Measurements from ENCODE around the gene POLR3GL.
A peak's percentile ranks its signal among the peaks of the same experiment; 100 is the strongest.
"Not testable (repeated sequence)": the region's sequence is repeated elsewhere in the genome, so short reads cannot be mapped to it uniquely, and the experiment has no call there.

POLR3GL gene

GRCh38 chr1:145964328-145965118 is at the start of gene POLR3GL, which contains the start of gene ANKRD34A:
Gene POLR3GL (plus strand): TSS chr1:145964690. CDS start chr1:145974866, 10,176 bp downstream.
Gene ANKRD34A (minus strand): TSS chr1:145964575. CDS start chr1:145961759, 2,816 bp downstream.
- peak; percentile 96 for DNase-seq (ENCODE audit: low read depth, low spot score)

- DNase-seq (ENCODE audit: low read depth, low spot score) = no peak
Observed at GRCh38 chr1:145916745-145917144, 47.7 kb upstream of the POLR3GL start.

- DNase-seq (ENCODE audit: low read depth, low spot score) = no peak
Observed at GRCh38 chr1:145917595-145917994, 46.9 kb upstream of the POLR3GL start.

GRCh38 chr1:145918144-145918991 is 46.1 kb upstream of the POLR3GL start, which contains the start of gene PEX11B:
Gene PEX11B (minus strand): TSS chr1:145918717. CDS start chr1:145918688, 29 bp downstream.
- peak; percentile 95 for DNase-seq (ENCODE audit: low read depth, low spot score)

GRCh38 chr1:145918992-145919939 is 45.2 kb upstream of the POLR3GL start:
- DNase-seq (ENCODE audit: low read depth, low spot score) = peak; percentile 74

GRCh38 chr1:145920297-145920696 is 44.2 kb upstream of the POLR3GL start:
- not testable (repeated sequence) for DNase-seq (ENCODE audit: low read depth, low spot score)

- no peak for DNase-seq (ENCODE audit: low read depth, low spot score)
Observed at GRCh38 chr1:145922266-145922665, 42.2 kb upstream of the POLR3GL start.

GRCh38 chr1:145926686-145927062 is 37.8 kb upstream of the POLR3GL start:
- no peak for DNase-seq (ENCODE audit: low read depth, low spot score)

GRCh38 chr1:145927063-145927886 is 37.2 kb upstream of the POLR3GL start, which contains the start of gene RBM8A:
Gene RBM8A (minus strand): TSS chr1:145927484. CDS start chr1:145927426, 58 bp downstream.
- peak; percentile 98 for DNase-seq (ENCODE audit: low read depth, low spot score)

- no peak for DNase-seq (ENCODE audit: low read depth, low spot score)
Observed at GRCh38 chr1:145927916-145928643, 36.4 kb upstream of the POLR3GL start.

GRCh38 chr1:145932522-145933009 is 31.9 kb upstream of the POLR3GL start:
- DNase-seq (ENCODE audit: low read depth, low spot score) = not testable (repeated sequence)

GRCh38 chr1:145935708-145936107 is 28.8 kb upstream of the POLR3GL start:
- no peak for DNase-seq (ENCODE audit: low read depth, low spot score)

- no peak for DNase-seq (ENCODE audit: low read depth, low spot score)
Observed at GRCh38 chr1:145936247-145936646, 28.2 kb upstream of the POLR3GL start.

GRCh38 chr1:145937436-145937835 is 27.1 kb upstream of the POLR3GL start:
- no peak for DNase-seq (ENCODE audit: low read depth, low spot score)

GRCh38 chr1:145942405-145942804 is 22.1 kb upstream of the POLR3GL start:
- no peak for DNase-seq (ENCODE audit: low read depth, low spot score)

GRCh38 chr1:145942871-145943270 is 21.6 kb upstream of the POLR3GL start:
- DNase-seq (ENCODE audit: low read depth, low spot score) = no peak

- DNase-seq (ENCODE audit: low read depth, low spot score) = no peak
Observed at GRCh38 chr1:145944532-145944931, 20.0 kb upstream of the POLR3GL start.

GRCh38 chr1:145946477-145946986 is 18.0 kb upstream of the POLR3GL start:
- no peak for DNase-seq (ENCODE audit: low read depth, low spot score)

GRCh38 chr1:145947551-145947950 is 16.9 kb upstream of the POLR3GL start:
- no peak for DNase-seq (ENCODE audit: low read depth, low spot score)

Measured in astrocyte of the hippocampus (primary cell).